Kidney tubule cell (primary cell): ENCODE measurements around the gene LSP1.
"Not testable (repeated sequence)": the region's sequence is repeated elsewhere in the genome, so short reads cannot be mapped to it uniquely, and the experiment has no call there.

ENCODE experiments used
- DNase-seq: peaks from one replicate; pipeline ENCODE4 v3.0.0-alpha.2; 2018; ENCODE audit warnings: low spot score

The LSP1 gene, protein sequence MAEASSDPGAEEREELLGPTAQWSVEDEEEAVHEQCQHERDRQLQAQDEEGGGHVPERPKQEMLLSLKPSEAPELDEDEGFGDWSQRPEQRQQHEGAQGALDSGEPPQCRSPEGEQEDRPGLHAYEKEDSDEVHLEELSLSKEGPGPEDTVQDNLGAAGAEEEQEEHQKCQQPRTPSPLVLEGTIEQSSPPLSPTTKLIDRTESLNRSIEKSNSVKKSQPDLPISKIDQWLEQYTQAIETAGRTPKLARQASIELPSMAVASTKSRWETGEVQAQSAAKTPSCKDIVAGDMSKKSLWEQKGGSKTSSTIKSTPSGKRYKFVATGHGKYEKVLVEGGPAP

DNA sequence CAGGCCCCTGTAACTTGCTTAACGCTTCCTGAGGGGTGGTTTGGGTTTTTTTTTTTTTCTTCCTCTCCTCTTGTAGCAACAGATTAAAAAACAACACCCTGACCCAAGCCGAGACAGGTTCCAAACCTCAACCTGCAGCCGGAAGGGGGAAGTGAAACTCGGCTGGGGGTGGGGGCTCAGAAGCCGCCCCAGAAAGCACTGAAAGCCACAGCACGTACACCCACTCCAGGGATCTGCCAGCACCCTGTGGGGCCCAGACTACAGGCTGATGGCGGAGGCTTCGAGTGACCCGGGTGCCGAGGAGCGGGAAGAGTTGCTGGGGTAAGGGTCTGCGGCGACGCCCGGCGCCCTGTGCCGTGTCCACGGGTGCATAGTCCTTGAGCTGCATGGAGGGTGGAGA is at the start of gene LSP1:
LSP1 (plus strand) TSS at position 208 of the 400 bp plus-strand sequence; CDS start at position 269, 61 bp downstream.
- DNase-seq, result no peak

DNA sequence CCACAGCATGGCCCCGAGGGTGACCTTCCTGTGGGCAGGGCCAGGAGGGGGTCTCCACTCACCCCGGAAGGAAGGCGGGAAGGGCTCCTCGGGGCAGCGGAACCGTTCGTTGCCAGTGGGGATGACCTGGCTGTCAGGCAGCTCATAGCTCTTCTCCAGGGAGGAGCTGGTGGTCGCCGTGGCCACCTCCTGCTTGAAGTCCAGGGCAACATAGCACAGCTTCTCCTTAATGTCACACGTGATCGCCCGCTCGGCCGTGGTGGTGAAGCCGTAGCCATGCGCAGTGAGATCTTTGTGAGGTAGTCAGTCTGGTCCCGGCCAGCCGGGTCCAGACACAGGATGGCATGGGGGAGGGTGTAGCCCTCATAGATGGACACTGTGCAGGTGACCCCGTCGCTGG is 49.6 kb upstream of the LSP1 start:
- DNase-seq, result no peak

DNA sequence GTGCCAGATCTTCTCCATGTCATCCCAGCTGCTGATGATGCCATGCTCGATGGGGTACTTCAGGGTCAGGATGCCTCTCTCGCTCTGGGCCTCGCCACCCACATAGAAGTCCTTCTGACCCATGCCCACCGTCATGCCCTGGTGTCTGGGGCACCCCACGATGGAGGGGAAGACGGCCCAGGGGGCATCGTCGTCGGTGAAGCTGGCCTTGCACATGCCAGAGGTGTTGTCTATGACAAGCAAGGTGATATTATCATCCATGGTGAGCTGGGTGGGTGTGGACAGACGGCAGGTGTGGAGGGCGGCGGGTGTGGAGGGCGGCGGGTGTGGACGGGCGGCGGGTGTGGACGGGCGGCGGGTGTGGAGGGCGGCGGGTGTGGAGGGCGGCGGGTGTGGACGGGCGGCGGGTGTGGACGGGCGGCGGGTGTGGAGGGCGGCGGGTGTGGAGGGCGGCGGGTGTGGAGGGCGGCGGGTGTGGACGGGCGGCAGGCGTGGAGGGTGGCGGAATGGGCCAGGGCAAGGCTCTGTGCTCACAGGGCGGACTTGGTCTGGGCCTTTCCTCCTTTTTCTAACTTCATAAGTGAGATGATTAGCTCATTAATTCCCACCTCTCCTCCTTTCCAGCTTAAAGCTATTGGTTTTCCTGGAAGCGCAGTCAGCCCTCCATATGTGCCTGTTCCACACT is 48.9 kb upstream of the LSP1 start:
- DNase-seq, result not testable (repeated sequence)

DNA sequence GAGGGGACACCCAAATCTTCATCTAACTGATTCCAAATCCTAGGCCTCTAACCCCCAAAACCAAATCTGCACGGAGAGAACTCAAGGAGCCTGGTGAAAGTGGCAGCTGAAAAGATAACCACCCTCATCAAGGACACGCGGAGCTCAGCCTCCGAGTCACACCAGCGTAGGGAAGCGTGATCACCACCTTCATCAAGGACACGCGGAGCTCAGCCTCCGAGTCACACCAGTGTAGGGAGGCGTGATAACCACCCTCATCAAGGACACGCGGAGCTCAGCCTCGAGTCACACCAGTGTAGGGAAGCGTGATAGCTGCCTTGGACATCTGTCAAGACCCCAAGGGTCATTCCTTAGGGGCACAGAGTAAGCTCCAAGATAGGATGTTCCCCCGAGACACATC is 47.4 kb upstream of the LSP1 start:
- DNase-seq, result no peak

DNA sequence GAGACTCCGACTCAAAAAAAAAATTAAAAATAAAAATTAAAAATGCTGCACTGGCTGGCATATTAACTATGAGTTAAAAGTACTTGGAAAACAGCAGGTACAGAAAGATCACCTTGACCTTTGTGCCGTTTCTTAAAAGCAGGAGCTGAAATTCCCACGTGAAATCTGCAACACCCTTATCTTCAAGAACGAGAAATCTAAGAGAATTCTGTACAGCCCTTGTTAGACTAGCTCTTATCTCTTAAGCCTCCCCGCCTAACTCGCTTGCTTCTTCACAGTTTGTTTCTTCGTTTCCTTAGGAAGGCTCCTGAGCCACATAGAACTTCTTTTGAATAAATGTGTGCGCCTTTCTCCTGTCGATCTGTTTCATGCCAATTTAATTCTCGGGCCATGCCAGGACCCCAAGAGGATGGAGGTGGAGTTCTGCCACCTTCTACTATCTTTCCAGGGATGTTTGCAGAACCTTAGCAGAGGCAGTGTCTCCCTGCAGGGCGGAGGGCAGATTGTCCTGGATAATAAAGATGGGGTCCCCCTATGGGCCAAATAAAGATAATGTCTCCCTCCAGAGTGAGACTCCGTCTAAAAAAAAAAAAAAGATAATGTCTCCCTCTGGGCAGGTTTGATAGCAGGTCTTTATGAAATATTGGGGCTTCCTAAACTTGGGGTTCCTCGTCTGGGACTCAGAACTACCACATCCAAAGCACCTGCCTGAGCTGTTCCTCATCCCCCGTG is 45.5 kb upstream of the LSP1 start:
- DNase-seq, result no peak

DNA sequence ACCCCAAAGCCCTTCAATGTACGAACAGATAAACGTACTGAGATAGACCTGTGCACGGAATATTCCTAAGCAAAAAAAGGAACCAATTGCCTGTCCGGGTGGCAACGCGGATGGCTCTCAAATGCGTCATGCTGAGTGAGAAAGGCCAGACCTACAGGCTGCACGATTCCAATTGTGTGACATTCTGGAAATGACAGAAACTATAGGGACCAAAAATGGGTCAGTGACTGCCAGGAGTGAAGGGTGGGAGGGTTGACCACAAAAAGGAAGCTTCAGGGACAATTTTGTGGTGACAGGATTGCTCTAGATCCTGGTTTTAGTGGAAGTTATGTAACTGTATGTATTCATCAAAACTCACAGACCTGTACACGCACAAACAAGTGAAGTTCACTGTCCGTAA is 42.1 kb upstream of the LSP1 start:
- no peak for DNase-seq

DNA sequence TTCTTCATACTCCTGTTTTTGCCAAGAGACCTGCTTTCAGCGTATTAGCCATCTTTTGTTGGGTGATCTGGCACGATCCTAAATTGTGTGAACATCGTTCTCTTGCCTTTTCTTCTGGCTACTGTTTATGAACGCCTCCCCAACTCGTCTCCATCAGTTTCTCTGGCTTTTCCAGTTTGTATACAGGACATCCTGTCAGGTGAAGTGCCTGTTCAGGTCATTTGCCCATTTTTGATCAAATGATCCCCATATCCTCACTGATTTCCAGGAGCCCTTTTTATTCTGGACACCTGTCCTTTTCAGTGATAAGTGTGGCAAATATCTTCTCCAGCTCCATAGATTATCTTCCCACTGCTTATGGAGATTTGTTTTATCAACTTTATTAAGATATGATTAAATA is 40.6 kb upstream of the LSP1 start:
- no peak for DNase-seq

DNA sequence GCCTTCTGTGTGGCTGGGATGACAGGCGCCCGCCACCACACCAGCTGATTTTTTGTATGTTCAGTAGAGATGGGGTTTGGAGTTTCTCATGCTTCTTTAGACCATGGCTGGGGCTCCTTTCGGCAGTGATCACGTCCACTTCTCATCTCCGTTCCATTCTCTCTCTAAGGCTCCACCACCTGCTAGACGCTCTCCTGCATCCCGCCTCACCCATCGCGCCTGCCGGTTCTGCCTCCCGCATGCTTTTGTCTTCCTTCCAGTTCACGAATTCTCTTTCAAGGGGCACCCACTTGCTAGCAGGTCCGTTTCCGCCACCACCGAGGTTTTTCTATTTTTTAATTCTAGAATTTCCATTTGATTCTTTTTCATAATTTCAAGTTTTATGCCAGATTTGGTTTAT is 40.1 kb upstream of the LSP1 start:
- no peak for DNase-seq

DNA sequence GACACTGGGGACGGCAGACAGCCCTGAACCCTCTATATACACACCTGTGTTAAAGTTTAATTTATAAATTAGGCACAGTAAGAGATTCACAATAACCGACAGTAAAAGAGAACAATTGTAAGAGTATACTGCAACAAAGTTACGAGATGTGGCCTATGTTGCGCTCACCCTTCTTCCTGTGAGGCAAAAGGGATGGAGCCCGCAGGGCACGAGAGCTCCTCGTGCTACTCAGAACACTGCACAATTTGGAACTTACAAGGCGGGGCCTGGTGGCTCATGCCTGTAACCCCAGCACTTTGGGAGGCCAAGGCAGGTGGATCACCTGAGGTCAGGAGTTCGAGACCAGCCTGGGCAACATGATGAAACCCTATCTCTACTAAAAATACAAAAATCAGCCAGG is 39.5 kb upstream of the LSP1 start:
- not testable (repeated sequence) for DNase-seq

DNA sequence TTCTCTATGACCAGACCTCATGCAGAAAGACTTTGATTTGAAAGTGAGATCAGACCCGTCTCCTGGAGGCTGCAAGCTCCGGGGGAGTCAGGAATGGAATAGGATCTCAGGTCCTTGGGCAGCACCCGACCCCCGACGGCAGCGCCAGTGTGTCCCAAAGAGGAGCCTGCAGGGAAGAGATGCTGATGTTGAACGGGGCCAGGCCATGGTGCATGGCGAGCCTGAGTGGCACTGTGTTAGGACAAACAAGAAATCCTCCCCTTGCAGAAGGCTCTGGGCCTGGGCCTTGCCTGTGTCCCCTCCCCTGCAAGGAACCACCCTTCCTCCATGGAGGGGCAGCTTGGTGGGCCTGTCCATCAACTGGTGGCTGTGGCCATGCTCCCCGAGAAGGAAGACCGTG is 38.2 kb upstream of the LSP1 start:
- no peak for DNase-seq

DNA sequence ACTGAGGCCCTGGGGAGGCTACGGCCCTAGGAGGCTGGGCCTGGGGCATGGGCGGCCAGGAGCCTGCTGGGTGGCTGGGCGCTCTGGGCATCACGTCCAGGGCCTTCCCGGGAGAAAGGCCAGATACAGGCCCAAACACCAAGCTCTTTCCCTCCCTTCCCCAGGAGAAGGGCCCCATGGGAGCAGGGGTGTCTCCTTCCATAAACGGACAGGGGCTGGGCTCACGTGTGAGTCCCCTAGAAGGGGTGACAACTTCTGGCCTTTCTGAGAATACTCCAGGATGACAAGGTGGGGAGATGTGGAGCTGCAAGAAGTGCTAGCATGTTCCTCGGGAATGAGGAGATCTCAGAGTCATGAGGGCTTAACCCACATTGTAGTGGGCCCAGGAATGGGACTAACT is 37.6 kb upstream of the LSP1 start:
- DNase-seq, result no peak

DNA sequence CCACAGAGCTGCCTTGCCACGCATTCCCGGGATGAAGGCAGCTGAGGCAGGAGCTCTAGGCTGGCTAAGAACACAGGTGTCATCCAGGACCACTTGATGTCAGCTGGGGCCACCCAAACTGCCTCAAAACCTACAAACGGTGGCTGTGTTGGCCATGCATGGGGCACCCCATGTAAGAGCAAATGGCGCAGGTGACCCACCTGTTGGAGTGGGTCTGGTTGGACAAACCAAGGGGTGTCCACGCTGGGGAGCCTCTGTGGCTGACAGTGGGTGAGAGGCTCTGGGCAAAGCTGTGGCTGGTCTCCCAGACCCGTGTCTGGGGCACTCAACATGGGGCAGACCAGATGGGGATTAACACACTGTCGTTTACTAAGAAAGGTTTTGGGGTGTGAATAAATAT is 37.1 kb upstream of the LSP1 start:
- no peak for DNase-seq

DNA sequence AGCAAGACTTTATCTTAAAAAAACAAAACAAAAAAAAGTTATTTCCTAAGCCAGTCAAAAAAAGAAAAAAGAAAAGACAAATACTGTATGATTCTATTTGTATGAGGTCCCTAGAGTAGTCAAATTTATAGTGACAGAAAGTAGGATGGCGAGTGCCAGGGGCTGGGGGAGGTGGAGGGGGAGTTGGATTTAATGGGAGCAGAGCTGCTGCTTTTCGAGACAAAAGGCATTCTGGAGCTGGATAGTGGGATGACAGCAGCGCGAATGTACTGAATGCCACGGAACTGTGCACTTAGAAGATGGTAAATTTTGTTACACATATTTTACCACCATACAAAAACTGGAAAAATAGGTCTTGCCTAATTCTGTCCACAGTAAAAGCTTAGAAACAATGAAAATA is 35.9 kb upstream of the LSP1 start:
- no peak for DNase-seq

DNA sequence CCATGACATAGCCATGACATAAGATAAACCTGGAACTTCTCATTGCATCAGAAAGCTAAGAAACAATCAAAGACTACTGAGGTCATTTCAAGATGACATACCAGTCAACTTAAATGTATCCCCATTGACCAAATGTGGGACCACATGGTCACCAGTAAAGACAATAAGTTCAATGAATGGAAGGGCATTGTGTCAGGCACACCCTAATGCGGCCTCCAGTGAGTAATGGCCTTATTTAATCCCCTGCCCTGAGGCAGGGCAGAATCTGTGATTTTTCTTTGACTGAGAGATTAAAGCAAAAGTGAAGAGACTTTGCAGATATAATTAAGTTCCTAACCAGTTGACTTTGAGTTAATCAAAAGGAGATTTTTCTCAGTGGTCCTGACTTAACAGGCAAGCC is 35.4 kb upstream of the LSP1 start:
- DNase-seq, result no peak

DNA sequence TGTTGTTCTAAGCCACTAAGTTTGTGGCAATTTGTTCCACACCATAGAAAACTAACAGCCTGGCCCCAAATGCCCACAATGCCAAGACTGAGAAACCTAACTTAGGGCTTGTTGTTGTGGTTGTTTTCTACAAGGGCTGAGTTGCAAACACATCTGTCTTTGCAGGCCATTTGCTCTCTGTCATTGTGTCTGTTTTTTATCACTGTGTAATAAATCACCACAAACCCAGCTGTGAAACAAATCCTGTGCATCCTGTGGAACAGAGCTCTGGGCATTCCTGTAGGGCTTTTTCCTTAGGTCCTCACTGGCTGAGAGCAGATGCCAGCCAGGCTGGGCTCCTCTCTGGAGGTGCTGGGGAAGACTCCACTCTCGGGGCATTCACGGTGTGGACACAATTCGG is 33.8 kb upstream of the LSP1 start:
- no peak for DNase-seq

DNA sequence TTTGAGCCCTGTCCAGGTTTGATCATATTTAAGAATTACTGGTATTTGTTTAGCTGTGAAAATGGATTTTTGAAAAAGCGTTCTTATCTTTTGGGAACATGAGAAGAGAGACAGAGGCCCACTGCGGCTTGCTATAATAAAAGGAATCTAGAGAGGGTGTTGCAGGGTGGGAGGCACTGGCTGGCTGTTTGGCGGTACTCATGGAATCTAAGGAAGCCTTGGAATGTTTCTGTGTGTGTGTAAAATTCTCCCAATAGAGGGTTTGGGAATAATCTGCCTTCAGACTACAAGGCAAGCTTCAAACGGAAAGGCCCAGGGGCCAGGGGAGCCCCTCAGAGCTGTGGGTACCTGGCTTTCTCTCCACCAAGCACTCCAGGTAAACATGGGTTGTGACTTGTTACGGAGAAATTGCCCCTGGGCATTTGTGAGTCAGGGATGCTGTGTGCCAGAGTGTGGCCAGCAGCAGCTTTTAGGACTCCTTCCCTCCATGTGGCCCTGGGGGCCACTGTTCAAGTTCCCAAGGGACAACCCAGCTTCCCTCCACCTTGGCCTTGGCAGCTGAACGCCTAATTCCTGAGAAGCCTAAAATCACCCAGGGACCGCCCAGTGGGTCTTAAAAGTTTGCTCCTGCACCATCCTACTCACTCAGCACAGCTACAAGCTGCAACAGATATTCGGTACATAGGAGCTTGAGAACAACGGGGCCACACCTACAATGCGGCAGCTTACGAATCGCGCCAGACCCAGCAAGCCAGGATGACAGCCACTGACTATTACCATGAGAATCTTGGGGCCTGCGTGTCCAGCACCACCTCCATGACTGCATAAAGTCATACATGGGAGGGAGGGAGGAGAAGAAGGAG is 32.2 kb upstream of the LSP1 start:
- no peak for DNase-seq

DNA sequence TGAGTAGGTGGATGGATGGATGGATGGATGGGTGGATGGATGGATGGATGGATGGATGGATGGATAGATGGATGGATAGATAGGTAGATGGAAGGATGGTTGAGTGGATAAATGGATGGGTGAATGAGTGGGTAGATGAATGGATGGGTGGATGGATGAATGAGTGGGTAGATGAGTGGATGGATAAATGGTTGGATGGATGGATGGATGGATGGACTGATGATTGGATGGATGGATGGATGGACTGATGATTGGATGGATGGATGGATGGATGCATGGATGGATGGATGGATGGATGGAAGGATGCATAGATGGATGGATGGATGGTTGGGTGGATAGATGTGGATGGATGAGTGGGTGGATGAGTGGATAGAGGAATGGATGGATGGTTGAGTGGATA is 31.3 kb upstream of the LSP1 start:
- no peak for DNase-seq

DNA sequence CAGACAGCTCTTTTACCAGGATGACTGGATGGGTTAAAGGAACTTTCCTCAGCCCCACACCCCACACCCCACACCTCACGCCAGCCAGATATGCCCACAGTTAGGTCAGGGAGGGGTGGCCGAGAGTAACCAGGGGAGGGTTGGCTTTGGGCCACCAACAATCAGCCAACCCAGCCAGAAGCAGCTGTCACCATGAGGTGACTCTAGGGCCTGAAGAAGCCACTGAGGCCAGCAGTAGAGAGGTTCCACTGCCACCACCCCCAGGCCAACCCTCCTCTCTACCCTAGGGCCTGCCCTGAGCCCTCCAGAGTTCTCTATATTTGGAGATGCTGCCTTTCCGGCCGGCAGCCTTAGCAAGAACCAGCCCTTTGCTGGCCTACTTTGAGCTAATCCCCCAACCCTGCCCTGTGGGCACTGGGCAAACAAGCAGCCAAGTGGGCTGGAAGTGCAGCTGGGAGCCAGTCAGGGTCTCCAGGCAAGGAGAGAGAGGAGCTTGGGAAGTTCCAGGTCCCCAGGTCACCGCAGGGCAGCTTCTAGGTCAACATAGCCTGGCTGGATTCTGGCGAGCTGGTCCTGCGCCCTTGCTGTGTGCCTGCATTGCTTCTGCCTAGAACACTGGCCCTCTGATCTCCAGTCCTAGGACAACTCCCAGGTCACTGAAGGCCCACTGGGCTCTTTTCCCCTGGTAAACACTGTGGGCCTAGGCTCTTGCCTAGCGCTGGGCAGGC is 30.1 kb upstream of the LSP1 start:
- DNase-seq, result no peak

DNA sequence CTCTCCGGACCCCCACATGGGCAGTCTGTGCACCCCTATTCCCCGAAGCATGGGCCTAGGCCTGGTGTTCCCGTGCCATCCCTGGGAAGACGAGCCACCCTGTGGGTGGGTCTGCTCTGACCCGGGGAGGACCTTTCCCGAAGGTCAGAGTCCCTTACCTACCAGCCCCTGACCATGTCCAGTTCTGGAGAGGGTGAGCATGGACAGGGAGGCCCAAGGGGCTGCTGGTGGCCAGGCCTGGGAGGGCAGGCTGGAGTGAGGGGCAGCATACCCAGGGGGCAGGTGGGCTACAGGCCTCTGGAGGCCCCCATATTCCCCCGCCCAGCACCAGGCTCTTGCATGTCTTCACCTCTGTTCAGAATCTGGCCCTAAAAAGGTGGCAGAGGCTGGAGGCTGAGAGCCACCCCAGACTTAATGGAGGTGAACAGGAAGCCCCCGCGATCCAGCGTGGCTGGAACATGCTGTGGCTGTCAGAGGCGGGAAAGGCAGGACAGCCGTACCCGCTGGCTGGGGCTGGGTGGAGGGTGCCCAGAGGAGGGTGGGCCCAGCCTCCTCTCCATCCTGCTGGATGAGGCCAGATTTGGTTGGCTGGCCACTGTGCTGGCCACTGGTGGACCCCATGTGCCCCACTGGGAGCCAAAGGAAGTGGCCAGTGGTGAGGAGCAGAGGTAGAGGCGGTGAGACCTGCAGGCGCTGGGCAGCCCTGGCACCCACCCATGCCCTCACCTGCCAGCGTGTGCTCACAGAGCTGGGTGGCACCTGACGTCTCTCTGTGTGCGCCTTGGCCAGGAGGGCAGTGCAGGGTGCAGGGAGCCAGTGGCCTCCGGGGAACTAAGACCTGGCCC is 29.3 kb upstream of the LSP1 start:
- DNase-seq, result no peak

DNA sequence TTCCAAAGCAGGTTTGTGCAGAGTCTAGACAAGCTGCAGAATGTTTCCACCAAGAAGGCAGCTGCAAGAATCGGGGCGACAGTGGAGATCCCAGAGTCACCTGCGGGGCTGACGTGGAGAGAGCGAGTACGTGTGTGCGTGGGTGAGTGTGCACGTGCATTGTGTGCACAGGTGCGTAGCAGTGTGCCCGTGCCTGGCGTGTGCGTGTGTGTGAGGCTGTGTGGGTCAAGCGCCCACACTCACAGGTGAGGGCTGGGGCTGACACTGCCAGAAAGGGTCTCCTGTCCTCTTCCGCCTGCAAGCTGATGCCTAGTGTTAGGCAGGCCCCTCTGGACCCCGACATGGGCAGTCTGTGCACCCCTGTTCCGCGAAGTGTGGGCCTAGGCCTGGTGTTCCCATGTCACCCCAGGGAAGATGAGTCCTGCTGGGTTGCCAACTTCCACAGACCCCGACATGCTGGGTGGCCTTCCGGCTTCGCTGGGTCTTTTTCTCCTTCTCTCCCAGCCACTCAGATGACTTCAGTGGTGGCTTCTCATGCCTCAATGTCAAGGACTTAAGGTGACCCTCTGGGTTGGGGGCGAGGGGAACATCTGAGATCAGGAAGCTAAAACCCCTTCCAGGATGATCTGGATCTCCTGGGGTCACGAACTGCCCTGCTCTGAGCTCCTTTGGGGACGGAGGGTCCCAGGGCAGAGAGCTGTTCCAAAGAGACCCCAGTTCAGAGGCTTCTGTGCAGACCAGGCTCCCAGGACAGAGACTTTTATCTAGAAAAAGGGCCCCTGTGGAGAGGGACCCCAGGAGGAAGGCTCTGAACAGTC is 28.5 kb upstream of the LSP1 start:
- DNase-seq, result no peak
